GM18526 (cell line): Measurements from ENCODE around the gene TTC3.

ENCODE experiments used
- POLR2A ChIP-seq: IDR thresholded peaks from 3 replicates; pipeline ENCODE4 v1.6.1; 2011; ENCODE audit not compliant: insufficient read length; ENCODE audit errors: extremely low read depth

The TTC3 gene

GRCh38 chr21:37237346-37237745 is 164.3 kb downstream of the TTC3 start:
- TF ChIP-seq POLR2A: no peak

- TF ChIP-seq POLR2A: no peak
Measured at GRCh38 chr21:37237764-37238163, 164.7 kb downstream of the TTC3 start.

- TF ChIP-seq POLR2A: no peak
Measured at GRCh38 chr21:37240978-37241377, 167.9 kb downstream of the TTC3 start.

- TF ChIP-seq POLR2A: no peak
Measured at GRCh38 chr21:37241426-37241825, 168.4 kb downstream of the TTC3 start.

GRCh38 chr21:37243961-37244360 is 170.9 kb downstream of the TTC3 start:
- TF ChIP-seq POLR2A: no peak

GRCh38 chr21:37244501-37245095 is 171.5 kb downstream of the TTC3 start:
- no peak for TF ChIP-seq POLR2A

- no peak for TF ChIP-seq POLR2A
Measured at GRCh38 chr21:37245151-37245550, 172.1 kb downstream of the TTC3 start.

- no peak for TF ChIP-seq POLR2A
Measured at GRCh38 chr21:37248298-37248697, 175.2 kb downstream of the TTC3 start.

GRCh38 chr21:37249112-37249904 is 176.3 kb downstream of the TTC3 start:
- no peak for TF ChIP-seq POLR2A

GRCh38 chr21:37251294-37251634 is 178.2 kb downstream of the TTC3 start:
- TF ChIP-seq POLR2A: no peak
